HepG2 (cell line): Measurements from ENCODE around the gene HIBADH. TPM values are rescaled to one million over a fixed set of nuclear protein-coding genes. Genes with fewer than 3 reads are reported as not detected.
A peak's percentile ranks its signal among the peaks of the same experiment; 100 is the strongest.

Experiments used
- ARHGAP35 ChIP-seq: sonication (generic); formaldehyde crosslinking; IDR thresholded peaks from 2 replicates; pipeline ENCODE4 v1.9.0; 2022; ENCODE audit warnings: mild to moderate bottlenecking, inconsistent platforms, moderate library complexity, missing genetic modification reagents, borderline replicate concordance
- BORCS8-MEF2B ChIP-seq: sonication (generic); formaldehyde crosslinking; IDR thresholded peaks from 2 replicates; pipeline ENCODE4 v1.8.0; 2022; ENCODE audit warnings: mild to moderate bottlenecking, missing genetic modification reagents
- DR1 ChIP-seq: sonication (generic); formaldehyde crosslinking; IDR thresholded peaks from 2 replicates; pipeline ENCODE4 v1.8.0; 2021; ENCODE audit warnings: mild to moderate bottlenecking, missing genetic modification reagents, inconsistent platforms
- ETV6 ChIP-seq: sonication (generic); formaldehyde crosslinking; conservative IDR thresholded peaks from 2 replicates; pipeline ENCODE4 v1.4.0; 2020; ENCODE audit warnings: missing genetic modification reagents
- HOXA3 ChIP-seq: sonication (generic); formaldehyde crosslinking; IDR thresholded peaks from 2 replicates; pipeline ENCODE4 v1.5.0; 2020; ENCODE audit warnings: missing genetic modification reagents
- NR2C2 ChIP-seq: sonication (generic); formaldehyde crosslinking; IDR thresholded peaks from 2 replicates; pipeline ENCODE4 v1.4.0; 2020; ENCODE audit warnings: missing genetic modification reagents, mild to moderate bottlenecking, moderate library complexity, borderline replicate concordance
- RELA ChIP-seq: sonication (generic); formaldehyde crosslinking; IDR thresholded peaks from 2 replicates; pipeline ENCODE4 v1.4.0; 2020; ENCODE audit warnings: missing genetic modification reagents
- SIN3B ChIP-seq: fragments of 150-350 bp; IDR thresholded peaks from 2 replicates; pipeline ENCODE4 v1.6.1; 2014; ENCODE audit warnings: low read length
- TAF1 ChIP-seq: sonication (generic); formaldehyde crosslinking; IDR thresholded peaks from 2 replicates; pipeline ENCODE4 v1.4.0; 2020; ENCODE audit warnings: missing genetic modification reagents
- ZNF430 ChIP-seq: sonication (generic); formaldehyde crosslinking; IDR thresholded peaks from 2 replicates; pipeline ENCODE4 v1.9.0; 2021; ENCODE audit warnings: mild to moderate bottlenecking, missing genetic modification reagents
- ZNF446 ChIP-seq: sonication (generic); formaldehyde crosslinking; IDR thresholded peaks from 2 replicates; pipeline ENCODE4 v1.5.0; 2020; ENCODE audit warnings: mild to moderate bottlenecking, missing genetic modification reagents
- ZNF547 ChIP-seq: sonication (generic); formaldehyde crosslinking; IDR thresholded peaks from 2 replicates; pipeline ENCODE4 v1.5.1; 2020; ENCODE audit warnings: mild to moderate bottlenecking, missing genetic modification reagents
- ZNF652 ChIP-seq: IDR thresholded peaks from 2 replicates; pipeline ENCODE4 v1.6.1; 2016; ENCODE audit warnings: low read depth, borderline replicate concordance
- ZNF841 ChIP-seq: sonication (generic); formaldehyde crosslinking; IDR thresholded peaks from 2 replicates; pipeline ENCODE4 v1.8.1; 2023; ENCODE audit warnings: missing genetic modification reagents, borderline replicate concordance
- ZNF891 ChIP-seq: sonication (generic); formaldehyde crosslinking; IDR thresholded peaks from 2 replicates; pipeline ENCODE4 v1.5.0; 2020; ENCODE audit warnings: mild to moderate bottlenecking, missing genetic modification reagents
- polyA plus RNA-seq, 8 experiments: library from polyadenylated mRNA; depleted of rRNA in 3 of 8; stranded (reverse) in 7 of 8; unstranded in 1 of 8; fragments of >200 nt; fragmentation: Illumina TruSeq in 4 of 8; extraction: Trizol in 4 of 8; gene quantifications; 2 replicates each; pipeline versions ENCODE4 v1.2.1 to v1.2.3, GENCODE V29; 2011 to 2016; ENCODE audit warnings: low read depth in 4 of 8, missing spikeins in 1 of 8, mixed read lengths in 1 of 8; ENCODE audit not compliant: insufficient read depth in 1 of 8
- total RNA-seq, 5 experiments: library from RNA; depleted of rRNA; stranded (reverse); fragments of >200 nt; fragmentation: Illumina TruSeq; extraction: Trizol; gene quantifications; 2 replicates each; pipeline ENCODE4 v1.2.3, GENCODE V29; 2016; ENCODE audit warnings: low read depth in 1 of 5
- TF ChIP-seq, protein P1 (sequence below): sonication (generic); formaldehyde crosslinking; IDR thresholded peaks from 2 replicates; pipeline ENCODE4 v1.8.0; 2022; ENCODE audit warnings: mild to moderate bottlenecking, missing genetic modification reagents, moderate library complexity
- TF ChIP-seq, protein P2 (sequence below): sonication (generic); formaldehyde crosslinking; IDR thresholded peaks from 2 replicates; pipeline ENCODE4 v1.4.0; 2020; ENCODE audit warnings: low read depth, missing genetic modification reagents
- TF ChIP-seq, protein P3 (sequence below): sonication (generic); formaldehyde crosslinking; IDR thresholded peaks from 2 replicates; pipeline ENCODE4 v1.4.0; 2020; ENCODE audit warnings: missing genetic modification reagents; ENCODE audit errors: not compliant biosample characterization
- TF ChIP-seq, protein P4 (sequence below): sonication (generic); formaldehyde crosslinking; conservative IDR thresholded peaks from 2 replicates; pipeline ENCODE4 v1.8.0; 2022; ENCODE audit warnings: low read depth, missing genetic modification reagents
- TF ChIP-seq, protein P5 (sequence below): sonication (generic); formaldehyde crosslinking; IDR thresholded peaks from 2 replicates; pipeline ENCODE4 v1.5.0; 2020; ENCODE audit warnings: mild to moderate bottlenecking, missing genetic modification reagents

Gene HIBADH
- total and polyA plus RNA-seq, 2 of the 13 experiments (the other 11 are each of a cell fraction or from before 2014, with no cell fraction given) = 49.9 to 59.5 TPM

DNA sequence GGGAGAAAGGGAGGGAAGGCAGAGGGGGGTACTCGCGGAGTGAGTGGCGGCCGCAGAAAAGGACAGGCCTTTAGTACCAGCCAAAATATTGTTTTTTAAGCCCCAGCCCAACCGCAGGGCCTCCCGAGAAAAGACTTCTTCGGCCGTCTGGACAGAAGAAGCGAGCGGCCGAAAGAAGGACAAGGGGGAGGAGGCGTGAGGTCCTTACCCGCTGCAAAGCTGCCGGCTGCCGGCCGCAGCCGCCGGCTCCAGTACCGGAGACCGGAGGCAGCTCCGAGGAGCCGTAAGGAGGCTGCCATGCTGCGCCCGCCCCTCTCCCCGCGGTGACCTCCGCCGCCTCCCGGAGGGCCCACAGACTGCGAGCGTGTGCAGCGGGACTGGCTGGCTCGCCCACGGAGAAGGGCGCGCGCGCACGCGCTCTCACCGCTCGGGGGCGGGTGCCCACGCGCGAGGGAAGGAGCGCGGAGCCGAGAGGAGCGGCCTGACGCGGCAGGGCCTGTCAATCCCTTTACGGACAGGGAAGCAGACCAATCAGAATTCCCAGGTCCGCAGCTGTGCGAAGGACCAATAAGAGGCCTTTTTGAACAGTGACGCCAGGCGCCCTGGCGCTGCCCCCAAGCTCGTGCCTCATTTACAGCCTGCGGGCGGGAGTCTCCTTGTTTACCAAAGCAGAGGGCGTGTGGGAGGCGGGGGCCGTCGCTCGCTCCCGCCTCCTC is at the start of gene HIBADH (continued):
- TF ChIP-seq ZNF841 (CRISPR knock-in tag) (no peak), ZNF430 (CRISPR knock-in tag) (peak; percentile 64; the same call in 1 of the 2 replicates), ARHGAP35 (CRISPR knock-in tag) (no peak), HOXA3 (CRISPR knock-in tag) (peak; percentile 86), ZNF652 (CRISPR knock-in tag) (no peak), TAF1 (peak; percentile 80), DR1 (CRISPR knock-in tag) (peak; percentile 74; the same call in 1 of the 2 replicates), BORCS8-MEF2B (CRISPR knock-in tag) (peak; percentile 74), ETV6 (CRISPR knock-in tag) (no peak; the same call in 1 of the 2 replicates), NR2C2 (CRISPR knock-in tag) (peak; percentile 65; the same call in 1 of the 2 replicates), ZNF547 (CRISPR knock-in tag) (peak; percentile 59), RELA (no peak), ZNF891 (CRISPR knock-in tag) (no peak), SIN3B (no peak), ZNF446 (CRISPR knock-in tag) (peak; percentile 88)
- TF ChIP-seq, protein P1, sequence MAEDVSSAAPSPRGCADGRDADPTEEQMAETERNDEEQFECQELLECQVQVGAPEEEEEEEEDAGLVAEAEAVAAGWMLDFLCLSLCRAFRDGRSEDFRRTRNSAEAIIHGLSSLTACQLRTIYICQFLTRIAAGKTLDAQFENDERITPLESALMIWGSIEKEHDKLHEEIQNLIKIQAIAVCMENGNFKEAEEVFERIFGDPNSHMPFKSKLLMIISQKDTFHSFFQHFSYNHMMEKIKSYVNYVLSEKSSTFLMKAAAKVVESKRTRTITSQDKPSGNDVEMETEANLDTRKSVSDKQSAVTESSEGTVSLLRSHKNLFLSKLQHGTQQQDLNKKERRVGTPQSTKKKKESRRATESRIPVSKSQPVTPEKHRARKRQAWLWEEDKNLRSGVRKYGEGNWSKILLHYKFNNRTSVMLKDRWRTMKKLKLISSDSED (CRISPR knock-in tag) = no peak
- TF ChIP-seq, protein P2, sequence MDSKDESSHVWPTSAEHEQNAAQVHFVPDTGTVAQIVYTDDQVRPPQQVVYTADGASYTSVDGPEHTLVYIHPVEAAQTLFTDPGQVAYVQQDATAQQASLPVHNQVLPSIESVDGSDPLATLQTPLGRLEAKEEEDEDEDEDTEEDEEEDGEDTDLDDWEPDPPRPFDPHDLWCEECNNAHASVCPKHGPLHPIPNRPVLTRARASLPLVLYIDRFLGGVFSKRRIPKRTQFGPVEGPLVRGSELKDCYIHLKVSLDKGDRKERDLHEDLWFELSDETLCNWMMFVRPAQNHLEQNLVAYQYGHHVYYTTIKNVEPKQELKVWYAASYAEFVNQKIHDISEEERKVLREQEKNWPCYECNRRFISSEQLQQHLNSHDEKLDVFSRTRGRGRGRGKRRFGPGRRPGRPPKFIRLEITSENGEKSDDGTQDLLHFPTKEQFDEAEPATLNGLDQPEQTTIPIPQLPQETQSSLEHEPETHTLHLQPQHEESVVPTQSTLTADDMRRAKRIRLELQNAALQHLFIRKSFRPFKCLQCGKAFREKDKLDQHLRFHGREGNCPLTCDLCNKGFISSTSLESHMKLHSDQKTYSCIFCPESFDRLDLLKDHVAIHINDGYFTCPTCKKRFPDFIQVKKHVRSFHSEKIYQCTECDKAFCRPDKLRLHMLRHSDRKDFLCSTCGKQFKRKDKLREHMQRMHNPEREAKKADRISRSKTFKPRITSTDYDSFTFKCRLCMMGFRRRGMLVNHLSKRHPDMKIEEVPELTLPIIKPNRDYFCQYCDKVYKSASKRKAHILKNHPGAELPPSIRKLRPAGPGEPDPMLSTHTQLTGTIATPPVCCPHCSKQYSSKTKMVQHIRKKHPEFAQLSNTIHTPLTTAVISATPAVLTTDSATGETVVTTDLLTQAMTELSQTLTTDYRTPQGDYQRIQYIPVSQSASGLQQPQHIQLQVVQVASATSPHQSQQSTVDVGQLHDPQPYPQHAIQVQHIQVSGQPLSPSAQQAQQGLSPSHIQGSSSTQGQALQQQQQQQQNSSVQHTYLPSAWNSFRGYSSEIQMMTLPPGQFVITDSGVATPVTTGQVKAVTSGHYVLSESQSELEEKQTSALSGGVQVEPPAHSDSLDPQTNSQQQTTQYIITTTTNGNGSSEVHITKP (CRISPR knock-in tag) = no peak
- TF ChIP-seq, protein P3, sequence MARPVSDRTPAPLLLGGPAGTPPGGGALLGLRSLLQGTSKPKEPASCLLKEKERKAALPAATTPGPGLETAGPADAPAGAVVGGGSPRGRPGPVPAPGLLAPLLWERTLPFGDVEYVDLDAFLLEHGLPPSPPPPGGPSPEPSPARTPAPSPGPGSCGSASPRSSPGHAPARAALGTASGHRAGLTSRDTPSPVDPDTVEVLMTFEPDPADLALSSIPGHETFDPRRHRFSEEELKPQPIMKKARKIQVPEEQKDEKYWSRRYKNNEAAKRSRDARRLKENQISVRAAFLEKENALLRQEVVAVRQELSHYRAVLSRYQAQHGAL = no peak
- TF ChIP-seq, protein P4, sequence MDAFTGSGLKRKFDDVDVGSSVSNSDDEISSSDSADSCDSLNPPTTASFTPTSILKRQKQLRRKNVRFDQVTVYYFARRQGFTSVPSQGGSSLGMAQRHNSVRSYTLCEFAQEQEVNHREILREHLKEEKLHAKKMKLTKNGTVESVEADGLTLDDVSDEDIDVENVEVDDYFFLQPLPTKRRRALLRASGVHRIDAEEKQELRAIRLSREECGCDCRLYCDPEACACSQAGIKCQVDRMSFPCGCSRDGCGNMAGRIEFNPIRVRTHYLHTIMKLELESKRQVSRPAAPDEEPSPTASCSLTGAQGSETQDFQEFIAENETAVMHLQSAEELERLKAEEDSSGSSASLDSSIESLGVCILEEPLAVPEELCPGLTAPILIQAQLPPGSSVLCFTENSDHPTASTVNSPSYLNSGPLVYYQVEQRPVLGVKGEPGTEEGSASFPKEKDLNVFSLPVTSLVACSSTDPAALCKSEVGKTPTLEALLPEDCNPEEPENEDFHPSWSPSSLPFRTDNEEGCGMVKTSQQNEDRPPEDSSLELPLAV (CRISPR knock-in tag) = no peak
- TF ChIP-seq, protein P5, sequence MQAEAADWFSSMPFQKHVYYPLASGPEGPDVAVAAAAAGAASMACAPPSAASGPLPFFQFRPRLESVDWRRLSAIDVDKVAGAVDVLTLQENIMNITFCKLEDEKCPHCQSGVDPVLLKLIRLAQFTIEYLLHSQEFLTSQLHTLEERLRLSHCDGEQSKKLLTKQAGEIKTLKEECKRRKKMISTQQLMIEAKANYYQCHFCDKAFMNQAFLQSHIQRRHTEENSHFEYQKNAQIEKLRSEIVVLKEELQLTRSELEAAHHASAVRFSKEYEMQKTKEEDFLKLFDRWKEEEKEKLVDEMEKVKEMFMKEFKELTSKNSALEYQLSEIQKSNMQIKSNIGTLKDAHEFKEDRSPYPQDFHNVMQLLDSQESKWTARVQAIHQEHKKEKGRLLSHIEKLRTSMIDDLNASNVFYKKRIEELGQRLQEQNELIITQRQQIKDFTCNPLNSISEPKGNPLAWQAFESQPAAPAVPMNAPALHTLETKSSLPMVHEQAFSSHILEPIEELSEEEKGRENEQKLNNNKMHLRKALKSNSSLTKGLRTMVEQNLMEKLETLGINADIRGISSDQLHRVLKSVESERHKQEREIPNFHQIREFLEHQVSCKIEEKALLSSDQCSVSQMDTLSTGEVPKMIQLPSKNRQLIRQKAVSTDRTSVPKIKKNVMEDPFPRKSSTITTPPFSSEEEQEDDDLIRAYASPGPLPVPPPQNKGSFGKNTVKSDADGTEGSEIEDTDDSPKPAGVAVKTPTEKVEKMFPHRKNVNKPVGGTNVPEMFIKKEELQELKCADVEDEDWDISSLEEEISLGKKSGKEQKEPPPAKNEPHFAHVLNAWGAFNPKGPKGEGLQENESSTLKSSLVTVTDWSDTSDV (CRISPR knock-in tag) = 0 out of 2 replicates have a peak, but pooled peaks have one; percentile 60
